DMS53 treated with DMSO at 0.1 percent for 48 hours (cell line): ENCODE data around the gene CIDEC.

Experiments used
- DNase-seq: peaks from one replicate; lab custom pipeline; 2025; ENCODE audit not compliant: unreplicated experiment; lab: John Stamatoyannopoulos, UW

Gene CIDEC

GRCh38 chr3:9817436-9817835, 62.6 kb downstream of the CIDEC start:
- DNase-seq = no peak
